GM12865 (cell line): ENCODE measurements around the gene OSTC.

Experiments used
- DNase-seq: peaks from one replicate; pipeline ENCODE4 v3.0.0; 2010; ENCODE audit warnings: low read depth
- H3K4me3 ChIP-seq: 2 replicates; pipeline ENCODE4 v1.5.1; 2011; ENCODE audit warnings: mild to moderate bottlenecking, low read depth, low read length, control low read depth
- TF ChIP-seq, protein P1 (sequence below): IDR thresholded peaks from 2 replicates; pipeline ENCODE4 v1.5.1; 2011; ENCODE audit warnings: low read length, control low read depth, low read depth, inconsistent platforms; ENCODE audit not compliant: insufficient read depth; ENCODE audit errors: missing control alignments

Gene OSTC

GRCh38 chr4:108696160-108696559, 45.8 kb downstream of the OSTC start:
- no peak overlapping the region for H3K4me3 ChIP-seq
- no peak for DNase-seq
- TF ChIP-seq, protein P1, sequence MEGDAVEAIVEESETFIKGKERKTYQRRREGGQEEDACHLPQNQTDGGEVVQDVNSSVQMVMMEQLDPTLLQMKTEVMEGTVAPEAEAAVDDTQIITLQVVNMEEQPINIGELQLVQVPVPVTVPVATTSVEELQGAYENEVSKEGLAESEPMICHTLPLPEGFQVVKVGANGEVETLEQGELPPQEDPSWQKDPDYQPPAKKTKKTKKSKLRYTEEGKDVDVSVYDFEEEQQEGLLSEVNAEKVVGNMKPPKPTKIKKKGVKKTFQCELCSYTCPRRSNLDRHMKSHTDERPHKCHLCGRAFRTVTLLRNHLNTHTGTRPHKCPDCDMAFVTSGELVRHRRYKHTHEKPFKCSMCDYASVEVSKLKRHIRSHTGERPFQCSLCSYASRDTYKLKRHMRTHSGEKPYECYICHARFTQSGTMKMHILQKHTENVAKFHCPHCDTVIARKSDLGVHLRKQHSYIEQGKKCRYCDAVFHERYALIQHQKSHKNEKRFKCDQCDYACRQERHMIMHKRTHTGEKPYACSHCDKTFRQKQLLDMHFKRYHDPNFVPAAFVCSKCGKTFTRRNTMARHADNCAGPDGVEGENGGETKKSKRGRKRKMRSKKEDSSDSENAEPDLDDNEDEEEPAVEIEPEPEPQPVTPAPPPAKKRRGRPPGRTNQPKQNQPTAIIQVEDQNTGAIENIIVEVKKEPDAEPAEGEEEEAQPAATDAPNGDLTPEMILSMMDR = no peak

DNA sequence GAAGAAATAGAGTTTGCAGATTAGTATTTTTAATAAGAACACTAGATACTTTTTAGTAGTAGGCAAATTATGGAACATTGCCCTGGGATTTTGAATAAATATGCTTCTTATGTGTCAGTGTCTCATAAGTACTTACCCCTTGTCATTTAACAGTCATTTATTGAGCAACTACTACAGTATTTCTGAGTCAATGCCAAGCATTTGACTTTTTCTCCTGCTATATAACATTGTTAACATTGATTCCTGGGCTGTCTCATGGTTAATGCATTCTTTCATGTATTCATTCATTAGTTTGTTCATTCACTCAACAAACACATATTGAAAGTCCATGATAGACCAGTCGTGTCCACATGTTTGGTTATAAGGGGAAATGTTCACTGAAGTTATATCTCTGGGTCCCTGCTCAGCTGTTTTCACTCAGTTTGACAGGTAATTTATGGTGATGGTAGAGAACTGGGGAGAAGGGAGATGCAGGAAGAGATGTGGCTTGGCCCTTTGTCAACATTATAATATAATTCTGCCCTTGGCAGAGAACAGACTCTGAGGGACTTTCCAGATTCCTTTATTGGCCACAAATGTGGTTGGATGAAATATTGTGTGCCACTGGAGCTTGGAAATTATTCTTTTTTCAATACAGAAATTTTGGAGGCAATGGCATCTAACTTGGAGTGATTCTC, 49.8 kb downstream of the OSTC start:
- TF ChIP-seq, protein P1 = no peak
- no peak for DNase-seq

GRCh38 chr4:108702960-108703359, 52.6 kb downstream of the OSTC start:
- DNase-seq = peak; percentile 47
- H3K4me3 ChIP-seq = no peak overlapping the region
- TF ChIP-seq, protein P1 = no peak

More for the DNA sequence above, 49.8 kb downstream of the OSTC start:
- H3K4me3 ChIP-seq = no peak overlapping the region

DNA sequence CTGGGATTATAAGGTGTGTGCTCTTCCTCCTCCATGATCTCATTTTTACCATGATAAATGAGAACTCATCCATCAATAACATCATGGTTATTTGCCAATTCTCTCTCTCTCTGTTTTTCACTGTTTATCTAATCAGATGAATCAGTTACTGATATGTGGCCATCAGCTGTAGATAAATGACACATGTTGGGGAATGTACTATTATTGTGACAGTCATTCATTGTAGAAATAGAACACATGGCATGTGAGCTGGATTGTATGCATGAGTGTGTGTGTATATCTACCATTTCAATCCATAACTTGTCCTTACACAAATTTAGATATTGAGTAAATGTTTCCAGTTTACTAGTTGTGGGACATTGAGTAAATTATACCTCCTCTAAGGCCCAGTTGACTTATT, 53.0 kb downstream of the OSTC start:
- TF ChIP-seq, protein P1 = no peak
- no peak overlapping the region for H3K4me3 ChIP-seq
- no peak for DNase-seq

- no peak overlapping the region for H3K4me3 ChIP-seq
- no peak for DNase-seq
- TF ChIP-seq, protein P1 = no peak
Measured at GRCh38 chr4:108703966-108704365, 53.6 kb downstream of the OSTC start.

GRCh38 chr4:108706289-108706688, 55.9 kb downstream of the OSTC start:
- DNase-seq = no peak
- H3K4me3 ChIP-seq = no peak overlapping the region
- TF ChIP-seq, protein P1 = no peak

DNA sequence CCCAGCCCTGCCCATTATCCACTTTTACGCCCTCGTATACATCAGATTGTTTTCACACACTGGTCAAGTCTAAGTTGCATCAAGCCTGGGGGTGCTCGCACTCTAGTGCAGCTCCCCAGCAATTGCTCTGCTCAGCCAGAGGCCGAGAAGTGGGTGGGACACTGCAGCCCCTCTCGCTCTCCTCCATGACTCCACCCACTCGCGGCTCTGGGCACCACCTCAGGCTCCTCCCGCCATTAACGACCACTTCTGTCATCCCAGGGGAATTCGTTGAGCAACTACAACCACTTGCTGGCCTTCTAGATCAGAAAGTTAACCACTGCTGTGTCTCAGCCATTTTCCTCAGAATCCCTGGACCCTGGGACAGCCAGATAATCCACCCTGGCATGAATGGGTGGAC, 58.8 kb downstream of the OSTC start:
- no peak for DNase-seq
- H3K4me3 ChIP-seq = no peak overlapping the region
- TF ChIP-seq, protein P1 = no peak
